A549 treated with RU486 at 1 μM for 4 hours (cell line): ENCODE measurements around the gene SCN4B. TPM values are rescaled to one million over a fixed set of nuclear protein-coding genes. Genes with fewer than 3 reads are reported as not detected.

Experiments
- total RNA-seq: library from RNA; stranded (reverse); fragments of 200-300 nt; extraction: Qiagen RNA extraction; gene quantifications from 5 replicates; pipeline ENCODE4 v1.2.3, GENCODE V29; 2022; ENCODE audit warnings: low read depth

The SCN4B gene
- 0.07 to 0.16 TPM (median 0.07 TPM) in 3 of 5 replicates, not detected in the others for total RNA-seq

GRCh38 chr11:118152552-118153471 is at the start of gene SCN4B:
Gene SCN4B (minus strand): TSS chr11:118152823. CDS start chr11:118152673, 150 bp downstream.

GRCh38 chr11:118175993-118176777 is 23.6 kb upstream of the SCN4B start, which contains the start of gene SCN2B:
Gene SCN2B (minus strand): TSS chr11:118176639. CDS start chr11:118176431, 208 bp downstream.

GRCh38 chr11:118086913-118087768 is 65.5 kb downstream of the SCN4B start, which contains the start of gene SMIM35:
Gene SMIM35 (minus strand): TSS chr11:118086963. CDS start chr11:118086757, 206 bp downstream.

Other genes starting within 250 kb of the SCN4B start
- gene TMPRSS13, start 223.4 kb downstream of the SCN4B start, total RNA-seq, result not detected in 5 replicates
- 0.05 TPM in 1 of 5 replicates, not detected in the others for gene IL10RA, start 166.4 kb downstream of the SCN4B start, total RNA-seq
- 0.12 TPM in 1 of 5 replicates, not detected in the others for gene TMPRSS4, start 75.7 kb downstream of the SCN4B start, total RNA-seq
- not detected in 5 replicates for gene SMIM35, start 65.9 kb downstream of the SCN4B start, total RNA-seq
- not detected in 5 replicates for gene SCN2B, start 23.8 kb upstream of the SCN4B start, total RNA-seq
- gene JAML, start 72.2 kb upstream of the SCN4B start, total RNA-seq, result not detected in 5 replicates
- gene MPZL3, start 99.5 kb upstream of the SCN4B start, total RNA-seq, result 0.22 to 0.38 TPM (median 0.33 TPM) in 5 replicates
- 0.06 to 0.19 TPM in 2 of 5 replicates, not detected in the others for gene MPZL2, start 111.5 kb upstream of the SCN4B start, total RNA-seq
- not detected in 5 replicates for gene CD3E, start 151.9 kb upstream of the SCN4B start, total RNA-seq
- gene CD3D, start 189.9 kb upstream of the SCN4B start, total RNA-seq, result 0.64 TPM in 1 of 5 replicates, not detected in the others
- not detected in 5 replicates for gene CD3G, start 191.5 kb upstream of the SCN4B start, total RNA-seq
- gene UBE4A, start 206.8 kb upstream of the SCN4B start, total RNA-seq, result 6.8 to 10.9 TPM (median 10.4 TPM) in 5 replicates
- 164 to 227 TPM (median 194 TPM) in 5 replicates for gene ATP5MG, start 248.8 kb upstream of the SCN4B start, total RNA-seq